ENCODE measurements around the gene CYP2C9.

CYP2C9 gene

GRCh38 chr10:94963901-94964300 lies 25.4 kb downstream of the CYP2C9 start:
- Histone ChIP-seq H3K9me3 (replicated peaks in 1 of 11) (peaks cover 0 to 11% (median 8%) of the 10 kb centered on the region in 11 experiments; a peak in 17 of 22 replicates), H3K4me2 (no peak overlapping the region), H3K36me3 (no peaks in the 10 kb centered on the region), H3K27ac (no peak overlapping the region), H3K4me3 (no peak overlapping the region), H4K20me1 (no peaks in the 10 kb centered on the region), H3K4me1 (no peaks in the 10 kb centered on the region), H3K27me3 (no peaks in the 10 kb centered on the region), H3K9ac (no peak overlapping the region)
- no peak for TF ChIP-seq Cebpa-rat (IDR thresholded peaks at IDR 0.05)

- Histone ChIP-seq H3K4me2 (no peak overlapping the region), H4K20me1 (no peaks in the 10 kb centered on the region), H3K27me3 (no peaks in the 10 kb centered on the region), H3K4me3 (no peak overlapping the region), H3K27ac (no peak overlapping the region), H3K9me3 (replicated peaks in 1 of 11) (peaks cover 0 to 5% (median 0%) of the 10 kb centered on the region in 11 experiments; a peak in 1 of 22 replicates), H3K36me3 (no peaks in the 10 kb centered on the region), H3K9ac (no peak overlapping the region), H3K4me1 (no peaks in the 10 kb centered on the region)
- no peak for TF ChIP-seq Cebpa-rat (IDR thresholded peaks at IDR 0.05)
Observed at GRCh38 chr10:94983555-94983954, 45.1 kb downstream of the CYP2C9 start.

GRCh38 chr10:94989192-94989591 lies 50.7 kb downstream of the CYP2C9 start:
- Histone ChIP-seq H3K36me3 (no peaks in the 10 kb centered on the region; a peak in 1 of 22 replicates), H3K4me1 (no peaks in the 10 kb centered on the region), H3K9ac (no peak overlapping the region), H3K4me2 (no peak overlapping the region), H3K4me3 (no peak overlapping the region), H3K27me3 (no peaks in the 10 kb centered on the region), H3K9me3 (replicated peaks in 1 of 11) (peaks cover 21 to 32% (median 30%) of the 10 kb centered on the region in 11 experiments), H4K20me1 (no peaks in the 10 kb centered on the region), H3K27ac (no peak overlapping the region)
- no peak for TF ChIP-seq Cebpa-rat (IDR thresholded peaks at IDR 0.05)

GRCh38 chr10:94991243-94991888 lies 52.9 kb downstream of the CYP2C9 start:
- Histone ChIP-seq H3K4me3 (no peak overlapping the region), H3K36me3 (no peaks in the 10 kb centered on the region; a peak in 1 of 22 replicates), H4K20me1 (no peaks in the 10 kb centered on the region), H3K9ac (no peak overlapping the region), H3K4me2 (no peak overlapping the region), H3K27ac (no peak overlapping the region), H3K27me3 (no peaks in the 10 kb centered on the region), H3K9me3 (replicated peaks in 1 of 11) (peaks cover 21 to 32% (median 30%) of the 10 kb centered on the region in 11 experiments), H3K4me1 (no peaks in the 10 kb centered on the region)
- no peak for TF ChIP-seq Cebpa-rat (IDR thresholded peaks at IDR 0.05)

- Histone ChIP-seq H3K9me3 (replicated peaks in 1 of 11) (peaks cover 21 to 32% (median 30%) of the 10 kb centered on the region in 11 experiments), H3K9ac (no peak overlapping the region), H3K27ac (no peak overlapping the region), H4K20me1 (no peaks in the 10 kb centered on the region), H3K4me2 (no peak overlapping the region), H3K4me1 (no peaks in the 10 kb centered on the region), H3K36me3 (no peaks in the 10 kb centered on the region; a peak in 1 of 22 replicates), H3K27me3 (no peaks in the 10 kb centered on the region), H3K4me3 (no peak overlapping the region)
- TF ChIP-seq Cebpa-rat (IDR thresholded peaks at IDR 0.05) = no peak
Observed at GRCh38 chr10:94992811-94993210, 54.4 kb downstream of the CYP2C9 start.

GRCh38 chr10:94997741-94998174 lies 59.3 kb downstream of the CYP2C9 start:
- H3K4me2 ChIP-seq = no peak overlapping the region

GRCh38 chr10:95026461-95026860 lies 88.0 kb downstream of the CYP2C9 start:
- peaks cover 0 to 7% (median 0%) of the 10 kb centered on the region in 11 experiments; a peak in 5 of 22 replicates for H3K9me3 ChIP-seq (replicated peaks in 1 of 11)
- no peaks in the 10 kb centered on the region for H3K36me3 ChIP-seq
- no peak overlapping the region for H3K9ac ChIP-seq
- H3K27me3 ChIP-seq = no peaks in the 10 kb centered on the region
- peaks cover 0 to 5% (median 0%) of the 10 kb centered on the region in 10 experiments; a peak in 3 of 20 replicates for H3K4me1 ChIP-seq
- no peak for TF ChIP-seq Cebpa-rat (IDR thresholded peaks at IDR 0.05)
- H3K4me3 ChIP-seq = no peak overlapping the region
- H3K27ac ChIP-seq = no peak overlapping the region
- H4K20me1 ChIP-seq = no peaks in the 10 kb centered on the region
- H3K4me2 ChIP-seq = no peak overlapping the region

More at GRCh38 chr10:94997741-94998174, 59.3 kb downstream of the CYP2C9 start:
- H3K27ac ChIP-seq = no peak overlapping the region
- no peaks in the 10 kb centered on the region for H3K27me3 ChIP-seq
- H3K9ac ChIP-seq = no peak overlapping the region
- peaks cover 0 to 7% (median 2%) of the 10 kb centered on the region in 10 experiments; a peak in 7 of 20 replicates for H3K4me1 ChIP-seq
- H3K36me3 ChIP-seq = no peaks in the 10 kb centered on the region
- H3K4me3 ChIP-seq = no peak overlapping the region
- H4K20me1 ChIP-seq = no peaks in the 10 kb centered on the region
- H3K9me3 ChIP-seq (replicated peaks in 1 of 11) = peaks cover under 1 to 7% (median 2%) of the 10 kb centered on the region in 11 experiments; a peak in 13 of 22 replicates
- TF ChIP-seq Cebpa-rat (IDR thresholded peaks at IDR 0.05) = no peak

- no peaks in the 10 kb centered on the region for H3K27me3 ChIP-seq
- no peak overlapping the region for H3K4me2 ChIP-seq
- no peak for TF ChIP-seq Cebpa-rat (IDR thresholded peaks at IDR 0.05)
- peaks cover 0 to 7% (median 0%) of the 10 kb centered on the region in 11 experiments; a peak in 4 of 22 replicates for H3K9me3 ChIP-seq (replicated peaks in 1 of 11)
- no peak overlapping the region for H3K27ac ChIP-seq
- no peaks in the 10 kb centered on the region for H4K20me1 ChIP-seq
- no peaks in the 10 kb centered on the region for H3K36me3 ChIP-seq
- H3K4me1 ChIP-seq = peaks cover under 1 to 17% (median 13%) of the 10 kb centered on the region in 10 experiments; a peak in 17 of 20 replicates
- H3K4me3 ChIP-seq = no peak overlapping the region
- no peak overlapping the region for H3K9ac ChIP-seq
Observed at GRCh38 chr10:95031656-95032055, 93.2 kb downstream of the CYP2C9 start.

GRCh38 chr10:95034401-95034800 lies 95.9 kb downstream of the CYP2C9 start:
- TF ChIP-seq Cebpa-rat (IDR thresholded peaks at IDR 0.05) = no peak

More at GRCh38 chr10:95034401-95034800, 95.9 kb downstream of the CYP2C9 start:
- Histone ChIP-seq H3K4me1 (peaks cover 10 to 35% (median 28%) of the 10 kb centered on the region in 10 experiments), H3K9ac (no peak overlapping the region), H3K9me3 (replicated peaks in 1 of 11) (peaks cover 0 to 9% (median 5%) of the 10 kb centered on the region in 11 experiments; a peak in 4 of 22 replicates), H3K4me2 (no peak overlapping the region), H3K27ac (no peak overlapping the region), H4K20me1 (no peaks in the 10 kb centered on the region), H3K4me3 (no peak overlapping the region), H3K36me3 (no peaks in the 10 kb centered on the region), H3K27me3 (no peaks in the 10 kb centered on the region)
